AG08396 (cell line): ENCODE data around the gene ALPK1.
"Not testable (repeated sequence)": the region's sequence is repeated elsewhere in the genome, so short reads cannot be mapped to it uniquely, and the experiment has no call there.

ENCODE experiments used
- DNase-seq: peaks from one replicate; pipeline ENCODE4 v3.0.0; 2012; ENCODE audit warnings: low spot score, mixed read lengths

The ALPK1 gene

DNA sequence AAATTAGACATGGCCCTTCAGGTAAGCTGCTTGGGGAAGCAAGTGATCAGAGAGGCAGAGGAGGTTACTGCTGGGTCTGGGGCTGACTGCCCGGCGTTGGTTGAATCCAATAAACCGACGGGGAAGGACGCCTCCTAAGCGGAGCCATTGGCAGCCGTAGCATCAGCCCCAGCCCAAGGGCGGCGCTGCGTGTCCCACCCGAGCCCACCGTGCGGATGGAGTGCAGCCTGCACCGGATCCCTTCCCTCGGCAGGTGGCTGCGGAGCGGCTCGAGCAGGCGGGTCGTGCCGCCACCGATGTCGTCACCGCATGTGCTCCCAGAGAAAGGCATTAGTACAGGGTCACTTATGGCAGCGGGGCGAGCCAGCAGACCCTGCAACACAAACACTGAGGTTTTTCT is 82.1 kb downstream of the ALPK1 start:
- no peak for DNase-seq

DNA sequence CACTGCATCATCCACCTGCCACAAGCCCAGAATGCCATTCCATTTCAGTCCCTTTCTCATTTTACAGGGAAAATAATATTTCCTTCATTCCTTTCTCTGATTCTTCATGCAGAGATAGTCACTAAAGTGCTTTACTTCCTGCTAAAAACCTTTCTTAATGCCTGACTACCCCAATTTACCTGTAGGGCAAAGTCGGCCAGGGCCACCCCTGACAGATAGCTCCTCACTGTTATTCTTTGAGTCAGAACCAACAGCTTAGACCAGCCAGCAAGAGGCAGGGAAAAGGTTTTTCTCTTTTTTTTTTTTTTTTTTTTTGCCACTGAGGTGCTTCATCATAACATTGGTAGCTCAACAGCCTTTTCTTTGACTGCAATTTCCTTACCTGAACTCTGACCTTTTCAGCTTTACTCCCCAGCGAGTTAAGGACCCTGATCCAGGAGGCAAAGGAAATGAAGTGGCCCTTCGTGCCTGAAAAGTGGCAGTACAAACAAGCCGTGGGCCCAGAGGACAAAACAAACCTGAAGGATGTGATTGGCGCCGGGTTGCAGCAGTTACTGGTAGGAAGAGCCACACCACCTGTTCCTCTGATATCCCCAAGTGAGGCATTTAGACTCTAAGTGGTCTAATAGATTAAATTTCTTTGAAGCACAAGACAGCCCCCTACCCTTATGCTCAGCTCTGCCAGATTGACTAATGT is 85.0 kb downstream of the ALPK1 start:
- DNase-seq, result no peak

DNA sequence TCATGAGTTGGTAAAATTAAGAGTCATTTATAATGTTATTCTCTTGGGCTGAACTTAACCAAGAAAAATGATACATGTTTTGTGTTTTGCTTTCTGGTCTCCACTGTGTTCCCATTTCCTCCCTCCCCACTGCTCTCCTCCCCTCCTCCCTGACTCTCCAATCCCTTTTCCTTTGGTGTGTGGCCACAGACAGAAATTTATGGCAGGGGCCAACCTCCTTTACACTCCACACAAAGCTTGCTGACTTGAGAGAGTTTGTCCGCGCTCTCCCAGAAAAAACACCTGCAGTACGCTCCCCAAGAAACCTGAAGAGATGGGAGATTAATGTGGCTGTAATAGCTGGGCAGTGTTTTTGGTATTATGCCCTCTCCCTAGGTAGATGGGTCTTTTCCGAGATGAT is 88.9 kb downstream of the ALPK1 start:
- no peak for DNase-seq

DNA sequence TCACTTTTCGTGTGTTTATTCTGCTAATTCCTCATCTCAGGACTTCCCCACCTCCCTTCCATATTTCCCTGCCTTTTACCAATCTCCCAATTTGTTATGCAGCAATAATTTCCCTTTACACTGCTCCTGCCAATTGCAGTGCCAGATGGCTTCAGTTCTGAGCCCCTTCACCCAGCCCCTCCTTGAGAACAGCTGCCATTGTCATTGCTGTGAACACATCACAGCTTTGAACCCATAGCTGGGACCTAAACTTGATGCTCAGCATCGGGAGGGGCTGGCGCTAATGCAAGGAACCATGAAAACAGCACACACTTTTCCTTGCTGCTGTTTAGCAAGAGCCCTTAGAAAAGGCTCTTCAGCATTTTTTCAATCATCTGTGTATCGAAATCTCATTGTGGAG is 104.9 kb downstream of the ALPK1 start:
- DNase-seq, result no peak

DNA sequence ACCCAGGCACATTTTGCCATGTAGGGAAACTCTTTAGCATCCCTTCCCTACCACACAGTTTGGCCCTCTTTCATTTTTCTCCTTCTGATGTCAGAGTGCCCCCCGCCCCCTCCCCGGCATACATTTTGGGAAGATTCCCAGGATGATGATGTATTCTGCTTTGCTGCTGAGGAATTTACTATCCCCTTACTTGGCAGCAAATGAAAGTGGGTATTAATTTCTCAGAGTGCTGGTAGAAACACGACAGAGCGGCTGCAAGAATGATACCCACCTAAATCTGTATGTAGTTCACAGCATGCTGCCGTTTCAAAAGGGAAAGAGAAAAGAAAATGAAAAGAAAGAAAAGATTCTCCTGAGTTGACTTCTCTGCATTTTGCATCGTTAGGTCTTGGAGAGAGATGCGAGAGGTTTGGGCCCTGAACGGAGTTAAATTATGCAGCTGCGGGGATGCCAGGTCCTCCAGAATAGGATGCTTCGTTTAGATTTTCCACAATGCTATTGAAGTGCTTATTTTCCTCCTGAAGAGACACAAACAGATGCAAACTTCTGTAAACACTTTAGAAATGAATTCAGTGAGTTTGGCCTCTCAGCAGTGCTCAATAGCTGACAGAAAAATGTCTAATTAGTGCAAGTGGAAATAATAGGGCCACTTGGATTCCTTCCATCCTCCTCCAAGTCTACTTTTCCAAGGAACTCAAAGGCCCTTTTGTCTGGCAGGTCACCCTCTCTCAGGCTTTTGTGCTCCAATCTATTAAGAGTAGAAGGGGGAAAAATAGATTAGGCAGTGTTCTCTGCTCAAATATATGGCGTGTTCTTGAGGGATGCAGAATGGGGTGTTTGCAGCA is 106.2 kb downstream of the ALPK1 start:
- no peak for DNase-seq

DNA sequence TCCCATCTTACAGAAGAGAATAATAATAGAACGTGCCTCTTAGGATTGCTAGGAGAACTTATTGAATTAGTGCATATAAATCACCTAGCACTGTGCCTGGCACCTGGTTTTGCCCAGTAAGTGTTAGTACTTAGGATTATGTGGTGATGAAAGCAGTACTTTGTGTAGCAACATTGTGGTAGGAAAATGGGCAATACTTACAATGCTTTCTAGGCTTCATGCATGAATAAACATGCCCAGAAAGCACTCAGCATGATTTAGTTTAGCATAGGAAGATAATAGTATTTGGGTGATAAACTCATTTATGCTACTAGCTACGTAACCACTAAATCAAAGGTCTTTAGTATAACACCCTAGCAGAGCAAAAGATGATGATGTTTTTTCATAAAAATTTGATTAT is 113.2 kb downstream of the ALPK1 start:
- no peak for DNase-seq

DNA sequence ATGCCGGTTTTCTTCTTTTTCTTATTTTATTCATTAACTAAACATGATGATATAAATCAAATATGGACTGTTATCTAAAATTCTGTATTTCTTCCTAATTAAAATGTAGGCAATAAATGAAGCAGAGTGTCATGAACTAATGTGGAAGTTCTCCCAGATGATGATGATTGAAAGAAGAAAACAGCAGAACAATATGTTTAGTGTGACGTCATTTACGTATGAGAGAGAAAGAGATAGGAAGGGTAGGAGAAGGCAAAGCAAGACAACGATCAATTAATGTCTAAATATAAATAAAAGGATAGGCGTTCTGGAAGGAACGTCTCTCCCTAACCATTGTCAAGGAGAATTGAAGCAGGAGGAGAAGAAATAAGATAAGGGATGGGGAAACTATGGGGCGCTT is 113.6 kb downstream of the ALPK1 start:
- DNase-seq, result no peak

DNA sequence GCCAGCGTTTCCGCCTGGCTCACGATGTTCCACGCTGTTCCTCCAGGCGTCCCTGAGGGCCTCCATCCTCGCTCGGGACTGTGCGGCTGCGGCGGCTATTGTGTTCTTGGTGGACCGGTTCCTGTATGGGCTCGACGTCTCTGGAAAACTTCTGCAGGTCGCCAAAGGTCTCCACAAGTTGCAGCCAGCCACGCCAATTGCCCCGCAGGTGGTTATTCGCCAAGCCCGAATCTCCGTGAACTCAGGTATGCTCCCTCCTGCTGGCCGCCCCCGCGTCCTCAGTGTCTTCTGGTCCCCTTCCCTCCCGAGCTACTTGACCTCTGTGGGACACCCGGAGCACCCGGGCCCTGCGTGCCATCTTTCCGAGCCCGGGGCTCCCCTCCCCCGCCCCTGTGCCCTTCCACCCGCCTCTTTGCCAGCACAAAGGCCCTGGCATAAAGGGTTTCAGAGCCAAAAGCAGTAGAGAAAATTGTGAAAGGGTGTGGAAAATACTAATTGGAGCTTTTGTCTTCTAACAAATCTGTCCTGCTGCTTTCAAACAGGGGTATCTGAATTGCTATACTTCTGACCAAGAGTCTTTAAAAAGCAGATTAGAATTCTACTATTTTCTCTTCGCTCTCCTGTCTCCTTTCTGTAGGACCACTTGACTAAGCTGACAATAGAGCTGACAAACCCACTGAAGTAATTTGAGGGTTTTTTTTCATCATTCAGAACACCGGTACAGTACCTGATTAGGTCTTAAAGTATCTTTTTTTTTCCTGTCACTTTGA is 114.8 kb downstream of the ALPK1 start:
- DNase-seq, result no peak

DNA sequence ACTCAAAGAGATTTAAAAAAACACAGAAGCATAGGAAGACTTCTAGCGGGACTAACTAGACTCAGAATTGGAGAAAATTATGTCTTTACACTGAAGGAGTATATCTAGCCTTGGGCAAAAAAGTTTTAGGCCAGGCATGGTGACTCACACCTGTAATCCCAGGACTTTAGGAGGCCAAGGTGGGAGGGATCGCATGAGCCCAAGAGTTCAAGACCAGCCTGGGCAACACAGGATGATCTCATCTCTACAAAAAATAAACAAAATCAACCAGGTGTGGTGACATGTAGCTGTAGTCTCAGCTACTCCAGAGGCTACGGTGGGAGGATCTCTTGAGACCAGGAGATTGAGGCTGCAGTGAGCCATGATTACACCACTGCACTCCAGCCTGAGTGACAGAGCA is 119.3 kb downstream of the ALPK1 start:
- DNase-seq, result no peak

DNA sequence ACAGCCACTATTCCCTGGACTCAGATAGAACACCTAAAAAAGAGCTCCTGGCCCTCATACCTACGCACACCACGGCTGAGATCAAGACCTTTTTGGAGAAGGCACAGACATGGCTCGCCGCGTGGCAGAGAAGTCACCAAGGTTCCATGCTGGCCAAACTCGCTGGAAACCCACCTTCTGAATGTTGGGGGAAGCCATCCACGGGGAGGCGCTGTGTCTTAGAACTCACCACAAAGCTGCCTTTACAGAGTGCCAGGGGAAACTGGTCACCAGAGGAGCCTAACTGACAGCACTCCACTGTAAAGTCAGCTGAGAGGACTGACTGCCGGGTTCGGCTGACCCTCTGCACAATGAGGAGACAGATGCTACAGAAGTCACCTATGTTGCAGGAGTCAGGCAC is 120.9 kb downstream of the ALPK1 start:
- DNase-seq, result no peak

DNA sequence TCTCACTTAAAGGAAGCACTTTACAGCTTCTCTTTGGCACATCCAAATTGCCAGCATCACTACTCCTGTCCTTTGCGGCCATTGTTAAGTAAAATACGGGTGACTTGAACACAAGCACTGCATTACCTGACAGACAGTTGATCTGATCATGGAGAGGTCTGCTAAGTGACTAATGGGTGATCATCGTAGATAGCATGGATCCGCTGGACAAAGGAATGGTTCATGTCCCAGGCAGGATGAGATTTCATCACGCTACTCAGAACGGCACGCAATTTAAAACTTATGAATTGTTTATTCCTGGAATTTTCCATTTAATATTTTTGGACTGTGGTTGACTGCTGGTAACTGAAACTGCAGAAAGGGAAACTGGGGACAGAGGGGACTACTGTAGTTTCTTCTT is 124.7 kb downstream of the ALPK1 start:
- DNase-seq, result no peak

DNA sequence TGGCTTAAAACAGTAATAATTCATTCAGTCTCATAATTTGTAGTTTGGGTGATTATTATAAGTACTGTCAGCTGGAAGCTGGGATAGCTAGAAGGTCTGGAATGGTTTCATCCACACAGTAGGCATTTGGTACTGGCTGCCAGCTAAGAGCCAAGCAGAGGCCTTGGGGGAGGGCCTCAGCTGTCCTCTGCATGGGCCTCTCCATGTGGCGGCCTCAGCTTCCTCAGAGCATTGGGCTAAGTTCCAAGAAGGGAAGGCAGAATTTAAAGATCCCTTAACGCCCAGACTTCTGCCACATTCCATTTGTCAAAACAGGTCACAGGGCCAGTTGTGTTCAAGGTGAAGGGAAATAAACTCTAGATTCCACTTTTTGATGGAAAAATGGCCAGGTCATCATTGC is 125.5 kb downstream of the ALPK1 start:
- no peak for DNase-seq

DNA sequence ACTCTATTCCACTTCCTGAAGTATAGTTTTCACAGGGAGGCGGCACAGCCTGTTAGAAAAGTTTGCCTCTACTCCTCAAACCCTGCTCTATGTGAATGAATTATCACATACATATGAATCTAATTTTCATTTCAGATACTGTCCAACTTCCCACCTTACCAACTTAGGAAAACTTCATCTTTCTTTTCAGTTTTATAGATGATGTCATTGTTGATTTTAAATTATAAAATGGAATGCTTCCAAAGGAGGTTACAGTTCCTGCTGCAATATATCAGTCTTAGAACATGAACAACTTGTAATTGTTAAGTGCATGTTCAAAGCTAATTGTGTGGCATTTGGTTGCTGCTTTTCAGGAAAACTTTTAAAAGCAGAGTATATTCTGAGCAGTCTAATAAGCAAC is 126.4 kb downstream of the ALPK1 start:
- no peak for DNase-seq

DNA sequence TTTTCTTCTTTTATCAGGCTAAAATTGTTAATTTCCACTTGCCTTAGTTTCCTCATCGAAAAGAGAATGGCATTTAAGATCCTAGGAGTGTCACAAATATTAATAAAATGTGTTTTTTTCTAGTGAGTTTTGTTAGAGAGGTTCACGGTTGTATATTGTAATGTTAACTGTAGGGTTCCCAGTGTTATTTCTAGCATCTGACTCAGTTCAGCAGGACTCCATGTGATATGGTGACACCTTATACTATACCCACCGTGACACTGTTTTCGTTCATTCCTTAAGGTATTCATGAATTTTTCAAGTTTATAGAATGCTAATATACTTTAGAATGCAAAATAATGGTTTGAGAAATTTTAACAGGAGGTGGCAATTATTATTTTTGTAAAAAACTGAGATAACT is 128.7 kb downstream of the ALPK1 start:
- no peak for DNase-seq

DNA sequence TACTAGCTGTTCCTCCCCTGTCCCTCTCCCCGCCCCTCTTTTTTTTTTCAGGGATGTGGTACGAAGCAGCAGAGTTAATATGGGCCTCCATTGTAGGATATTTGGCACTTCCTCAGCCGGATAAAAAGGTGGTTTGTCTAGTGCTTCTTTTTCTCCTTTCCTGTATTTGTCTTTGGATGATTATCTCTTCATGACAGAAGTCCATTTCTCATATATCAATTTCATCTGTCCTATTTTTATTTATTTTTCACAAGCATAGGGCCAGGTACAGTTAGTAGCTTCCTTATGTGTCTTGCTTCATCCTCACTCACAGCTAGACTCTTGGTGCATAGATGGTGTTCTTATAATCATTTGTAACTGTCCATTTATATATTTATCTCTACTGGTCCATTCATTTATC is 129.2 kb downstream of the ALPK1 start:
- DNase-seq, result no peak

DNA sequence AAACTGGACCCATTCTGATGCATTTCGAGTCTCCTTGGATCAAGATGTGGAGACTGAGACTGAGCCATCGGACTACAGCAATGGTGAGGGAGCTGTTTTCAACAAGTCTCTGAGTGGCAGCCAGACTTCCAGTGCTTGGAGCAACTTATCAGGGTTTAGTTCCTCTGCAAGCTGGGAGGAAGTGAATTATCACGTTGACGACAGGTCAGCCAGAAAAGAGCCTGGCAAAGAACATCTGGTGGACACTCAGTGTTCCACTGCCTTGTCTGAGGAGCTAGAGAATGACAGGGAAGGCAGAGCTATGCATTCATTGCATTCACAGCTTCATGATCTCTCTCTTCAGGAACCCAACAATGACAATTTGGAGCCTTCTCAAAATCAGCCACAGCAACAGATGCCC is 134.0 kb downstream of the ALPK1 start:
- no peak for DNase-seq

DNA sequence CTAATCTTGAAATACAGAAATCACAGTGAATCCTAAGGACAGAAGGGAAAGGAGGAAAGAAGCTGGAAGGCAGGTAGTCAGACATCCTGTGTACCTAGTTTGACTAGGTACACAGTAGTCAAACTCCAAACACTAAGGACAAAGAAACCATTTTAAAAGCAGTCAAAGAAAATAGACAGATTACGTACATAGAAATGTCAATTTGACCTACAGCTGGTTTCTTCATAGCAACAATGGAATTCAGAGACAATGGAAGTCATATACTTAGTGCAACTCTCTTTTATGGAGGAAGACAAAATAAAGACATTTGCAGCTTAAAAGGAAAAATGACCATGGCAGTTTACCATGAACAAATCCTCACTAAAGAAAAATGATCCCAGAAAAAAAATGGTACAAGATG is 139.8 kb downstream of the ALPK1 start:
- DNase-seq, result no peak

DNA sequence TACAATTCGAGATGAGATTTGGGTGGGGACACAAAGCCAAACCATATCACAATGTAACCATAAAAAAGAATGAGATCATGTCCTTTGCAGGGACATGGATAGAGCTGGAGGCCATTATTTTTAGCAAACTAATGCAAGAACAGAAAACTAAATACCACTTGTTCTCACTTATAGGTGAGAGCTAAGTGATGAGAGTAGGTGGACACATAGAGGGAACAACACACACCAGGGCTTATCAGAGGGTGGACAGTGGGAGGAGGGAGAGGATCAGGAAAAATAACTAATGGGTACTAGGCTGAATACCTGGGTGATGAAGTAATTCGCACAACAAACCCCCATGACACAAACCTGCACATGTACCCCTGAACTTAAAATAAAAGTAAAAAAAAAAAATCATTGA is 145.1 kb downstream of the ALPK1 start:
- DNase-seq, result not testable (repeated sequence)

DNA sequence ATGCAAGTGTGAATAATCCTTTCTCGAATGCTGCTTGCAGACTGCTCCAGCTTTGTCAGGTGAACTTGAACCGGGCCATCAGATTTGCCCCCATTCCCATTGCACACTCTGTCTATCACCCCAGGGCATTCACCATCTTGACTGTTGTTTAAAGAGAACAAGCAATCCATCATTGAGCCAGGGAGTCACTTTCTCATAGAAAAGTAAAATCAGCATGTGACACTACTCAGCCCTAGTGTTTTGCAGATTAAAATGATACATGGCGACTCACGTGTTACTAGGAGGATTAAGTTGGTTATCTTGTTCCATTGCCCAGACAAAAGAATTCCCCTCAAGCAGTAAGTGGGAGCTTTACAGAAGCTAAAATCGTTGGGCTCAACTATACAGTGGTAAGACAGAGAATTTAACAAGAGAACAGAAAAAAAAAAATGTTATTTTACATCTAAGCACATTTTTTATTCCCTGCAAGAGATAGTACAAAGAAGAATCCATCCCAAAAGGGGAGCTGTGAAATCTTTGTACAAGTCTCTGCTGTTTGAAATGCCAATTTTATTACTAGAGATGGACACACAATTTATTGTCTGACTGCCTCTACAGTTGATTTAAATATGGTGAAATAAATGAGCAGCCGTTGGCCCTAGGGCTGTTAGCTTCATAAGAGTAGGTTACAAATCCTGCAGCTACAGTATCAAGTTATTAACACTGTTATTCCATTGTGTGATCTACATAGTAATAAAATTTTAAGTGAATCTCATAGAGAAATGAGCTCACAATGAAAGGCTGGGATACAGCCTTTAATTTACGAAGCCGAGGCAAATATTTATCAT is 151.3 kb downstream of the ALPK1 start:
- no peak for DNase-seq

DNA sequence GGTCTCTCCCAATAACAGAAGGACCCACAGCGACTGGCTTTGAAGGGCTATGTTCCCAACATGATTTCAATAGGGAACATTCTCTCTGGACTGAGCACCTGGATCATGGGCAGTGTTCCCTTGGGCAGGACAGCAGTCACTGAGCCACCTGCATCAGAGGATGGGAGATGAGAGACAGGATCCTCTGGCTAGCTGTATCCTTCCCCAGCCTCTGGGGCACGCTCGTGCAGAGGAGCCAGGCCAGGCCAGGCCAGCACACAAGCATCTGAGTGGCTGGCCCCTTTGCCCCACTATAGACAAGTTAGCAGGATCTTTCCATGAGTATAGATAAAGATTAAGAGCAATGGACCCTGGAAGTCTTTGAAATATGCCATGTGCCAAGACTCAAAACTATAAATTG is 152.5 kb downstream of the ALPK1 start:
- no peak for DNase-seq

DNA sequence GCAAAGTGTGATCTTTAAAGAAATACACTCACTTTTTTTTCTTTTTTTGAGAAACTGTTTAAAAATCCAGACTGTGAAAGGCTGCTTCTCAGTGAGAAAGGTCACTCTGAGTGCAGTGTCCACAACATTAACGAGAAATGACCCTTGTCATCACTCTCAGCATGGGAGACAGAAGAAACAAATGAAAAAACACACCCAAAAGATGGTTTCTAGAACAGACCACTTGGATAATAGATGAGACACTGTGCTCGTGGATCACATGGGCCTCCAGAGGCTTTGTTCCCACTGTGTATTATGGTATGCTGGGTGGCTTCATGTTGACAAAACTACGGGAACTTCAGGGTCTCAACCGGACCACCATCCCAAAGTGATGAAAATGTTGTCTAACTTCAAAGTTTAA is 153.9 kb downstream of the ALPK1 start:
- DNase-seq, result no peak

DNA sequence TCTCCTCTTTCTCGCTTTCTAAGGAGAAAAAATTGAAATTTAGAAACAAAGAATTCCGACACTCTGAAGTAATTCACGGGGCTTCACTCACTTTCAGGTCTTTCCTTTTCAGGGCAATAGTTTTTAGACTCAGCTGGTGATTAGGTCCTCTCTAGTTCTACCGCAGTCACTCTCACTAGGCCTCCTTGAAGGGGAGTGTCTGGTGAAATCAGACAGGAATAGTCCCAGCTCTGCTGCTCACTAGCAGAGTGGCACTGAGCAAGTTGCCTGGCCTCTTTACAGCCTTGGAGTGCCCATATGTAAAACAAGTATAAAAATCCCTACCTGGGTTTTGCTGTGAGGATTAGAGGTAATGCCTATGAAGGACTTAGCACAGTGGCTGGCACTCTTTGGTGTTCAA is 154.7 kb downstream of the ALPK1 start:
- no peak for DNase-seq
